ENCODE data around the gene NIN. TPM values are rescaled to one million over a fixed set of nuclear protein-coding genes. Genes with fewer than 3 reads are reported as not detected.

Gene NIN
- total RNA-seq, 1 experiment from 2014 or later = 36.5 TPM

DNA sequence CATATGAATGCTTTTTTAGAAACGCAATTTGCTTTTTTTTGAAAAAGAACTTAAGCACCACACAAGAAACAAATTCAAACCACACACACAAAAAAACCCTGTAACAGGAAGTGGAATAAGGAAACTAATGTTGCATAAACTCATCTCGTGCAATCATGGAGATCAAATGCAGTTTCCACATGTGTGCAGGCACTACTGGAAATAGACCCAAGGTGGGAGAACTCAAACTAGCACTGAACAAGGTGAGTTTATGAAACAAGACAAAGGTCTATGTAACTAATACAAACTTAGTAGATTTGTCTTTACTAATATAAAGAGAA lies 17.5 kb downstream of the NIN start:
- no peaks in the 10 kb centered on the region for H3K27me3 ChIP-seq (ENCODE audit: insufficient read depth, low read depth)
- CTCF ChIA-PET = no interaction called here
- intact Hi-C loops (cut with micrococcal nuclease; ENCODE audit: unreplicated experiment) = no loop called here
- H3K4me1 ChIP-seq (replicated peaks; ENCODE audit: insufficient read depth) = no peaks in the 10 kb centered on the region
- no peaks in the 10 kb centered on the region for H3K36me3 ChIP-seq (ENCODE audit: low read depth)
- no peak overlapping the region for H3K4me3 ChIP-seq
- no peaks in the 10 kb centered on the region for H3K9me2 ChIP-seq (ENCODE audit: insufficient read depth)
- no peaks in the 10 kb centered on the region for H4K20me1 ChIP-seq (ENCODE audit: insufficient read depth)
- no peak for DNase-seq
- H3K9me3 ChIP-seq (ENCODE audit: insufficient read depth, low read depth) = no peaks in the 10 kb centered on the region
- H3K79me2 ChIP-seq (ENCODE audit: low read depth) = no peaks in the 10 kb centered on the region
- no TSS peak for BruUV-seq (replicated peaks)
- no peak overlapping the region for H3K4me2 ChIP-seq
- H3F3A ChIP-seq (ENCODE audit: insufficient read depth, low read depth) = no peaks in the 10 kb centered on the region
- H2AFZ ChIP-seq = no peak overlapping the region
- H3K27ac ChIP-seq = no peak overlapping the region
- POLR2A ChIA-PET (ENCODE audit: unreplicated experiment) = interaction anchor here (0.6 kb wide), 1 partner anchor 1656 kb away, joined by 4 read pairs; no protein-coding TSS in a partner anchor
- no peak for TF ChIP-seq EZH2 (IDR thresholded peaks at IDR 0.05; ENCODE audit: low read depth)
- TF ChIP-seq, protein P1, sequence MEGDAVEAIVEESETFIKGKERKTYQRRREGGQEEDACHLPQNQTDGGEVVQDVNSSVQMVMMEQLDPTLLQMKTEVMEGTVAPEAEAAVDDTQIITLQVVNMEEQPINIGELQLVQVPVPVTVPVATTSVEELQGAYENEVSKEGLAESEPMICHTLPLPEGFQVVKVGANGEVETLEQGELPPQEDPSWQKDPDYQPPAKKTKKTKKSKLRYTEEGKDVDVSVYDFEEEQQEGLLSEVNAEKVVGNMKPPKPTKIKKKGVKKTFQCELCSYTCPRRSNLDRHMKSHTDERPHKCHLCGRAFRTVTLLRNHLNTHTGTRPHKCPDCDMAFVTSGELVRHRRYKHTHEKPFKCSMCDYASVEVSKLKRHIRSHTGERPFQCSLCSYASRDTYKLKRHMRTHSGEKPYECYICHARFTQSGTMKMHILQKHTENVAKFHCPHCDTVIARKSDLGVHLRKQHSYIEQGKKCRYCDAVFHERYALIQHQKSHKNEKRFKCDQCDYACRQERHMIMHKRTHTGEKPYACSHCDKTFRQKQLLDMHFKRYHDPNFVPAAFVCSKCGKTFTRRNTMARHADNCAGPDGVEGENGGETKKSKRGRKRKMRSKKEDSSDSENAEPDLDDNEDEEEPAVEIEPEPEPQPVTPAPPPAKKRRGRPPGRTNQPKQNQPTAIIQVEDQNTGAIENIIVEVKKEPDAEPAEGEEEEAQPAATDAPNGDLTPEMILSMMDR (conservative IDR thresholded peaks at IDR 0.05) = no peak

DNA sequence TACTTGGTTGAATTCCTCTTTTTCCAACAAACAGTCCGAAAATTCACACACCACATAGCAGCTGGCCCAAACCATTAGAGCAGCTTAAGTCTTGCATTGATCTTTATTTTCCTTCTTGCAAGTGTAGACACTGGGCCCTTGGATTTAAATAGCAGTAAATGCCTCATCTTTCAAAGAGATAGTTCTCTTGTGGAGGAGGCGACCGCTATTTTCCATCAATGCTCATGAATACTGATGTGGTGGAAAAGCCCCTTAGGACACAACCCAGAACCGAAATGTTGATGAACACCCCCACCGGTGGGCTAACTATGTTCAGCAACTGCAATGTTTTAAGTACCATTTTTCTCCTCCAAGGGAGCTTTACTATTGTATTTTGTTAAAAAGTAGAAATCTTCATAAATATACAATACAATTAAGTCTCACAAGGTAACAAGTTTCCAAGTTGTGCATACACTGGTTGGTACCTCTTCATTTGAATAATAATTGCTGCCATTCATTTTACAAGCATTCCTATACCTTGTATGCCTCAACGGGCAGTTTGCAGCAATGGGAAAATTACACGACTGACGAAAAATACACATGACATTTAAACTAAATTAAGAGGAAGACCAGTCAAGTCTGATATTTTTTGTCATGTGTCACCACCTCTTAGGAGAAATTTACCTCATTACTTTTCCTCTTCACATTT lies 18.0 kb downstream of the NIN start:
- Histone ChIP-seq H4K20me1 (ENCODE audit: insufficient read depth) (no peaks in the 10 kb centered on the region), H3K27ac (no peak overlapping the region), H3K79me2 (ENCODE audit: low read depth) (no peaks in the 10 kb centered on the region), H3K4me3 (no peak overlapping the region), H3F3A (ENCODE audit: insufficient read depth, low read depth) (no peaks in the 10 kb centered on the region), H3K4me1 (replicated peaks; ENCODE audit: insufficient read depth) (no peaks in the 10 kb centered on the region), H3K27me3 (ENCODE audit: insufficient read depth, low read depth) (no peaks in the 10 kb centered on the region), H3K4me2 (no peak overlapping the region), H3K36me3 (ENCODE audit: low read depth) (no peaks in the 10 kb centered on the region), H3K9me3 (ENCODE audit: insufficient read depth, low read depth) (no peaks in the 10 kb centered on the region), H3K9me2 (ENCODE audit: insufficient read depth) (no peaks in the 10 kb centered on the region), H2AFZ (no peak overlapping the region)
- no TSS peak for BruUV-seq (replicated peaks)
- TF ChIP-seq, protein P1 (conservative IDR thresholded peaks at IDR 0.05) = no peak
- no peak for TF ChIP-seq EZH2 (IDR thresholded peaks at IDR 0.05; ENCODE audit: low read depth)
- intact Hi-C loops (cut with micrococcal nuclease; ENCODE audit: unreplicated experiment) = no loop called here
- ChIA-PET POLR2A (ENCODE audit: unreplicated experiment) (interaction anchor here (0.6 kb wide), 1 partner anchor 1655 kb away, joined by 4 read pairs; no protein-coding TSS in a partner anchor), CTCF (no interaction called here)
- DNase-seq = no peak

GRCh38 chr14:50812180-50812579 lies 18.8 kb downstream of the NIN start:
- Histone ChIP-seq H3K27ac (no peak overlapping the region), H4K20me1 (ENCODE audit: insufficient read depth) (no peaks in the 10 kb centered on the region), H3K4me1 (replicated peaks; ENCODE audit: insufficient read depth) (no peaks in the 10 kb centered on the region), H3K27me3 (ENCODE audit: insufficient read depth, low read depth) (no peaks in the 10 kb centered on the region), H3K79me2 (ENCODE audit: low read depth) (no peaks in the 10 kb centered on the region), H3K4me3 (no peak overlapping the region), H3K9me2 (ENCODE audit: insufficient read depth) (no peaks in the 10 kb centered on the region), H3K36me3 (ENCODE audit: low read depth) (no peaks in the 10 kb centered on the region), H3F3A (ENCODE audit: insufficient read depth, low read depth) (no peaks in the 10 kb centered on the region), H3K4me2 (no peak overlapping the region), H2AFZ (no peak overlapping the region), H3K9me3 (ENCODE audit: insufficient read depth, low read depth) (no peaks in the 10 kb centered on the region)
- BruUV-seq (replicated peaks) = no TSS peak
- ChIA-PET POLR2A (ENCODE audit: unreplicated experiment) (no interaction called here), CTCF (no interaction called here)
- no peak for DNase-seq
- intact Hi-C loops (cut with micrococcal nuclease; ENCODE audit: unreplicated experiment) = no loop called here
- TF ChIP-seq EZH2 (IDR thresholded peaks at IDR 0.05; ENCODE audit: low read depth) = no peak
- TF ChIP-seq, protein P1 (conservative IDR thresholded peaks at IDR 0.05) = no peak
